Esophagus muscularis mucosa (tissue), 4 donors: ENCODE measurements around the gene ZNF594.

Source experiments
- CTCF ChIP-seq, 3 experiments: fragments of 200-600 bp in 2 of 3; fragments of 450-650 bp in 1 of 3; sonication (generic) in 2 of 3; IDR thresholded peaks; one replicate each; pipeline ENCODE4 v1.5.1; 2017 to 2019; ENCODE audit warnings: antibody characterized with exemption in 3 of 3, mild to moderate bottlenecking in 2 of 3, moderate library complexity in 1 of 3
- EP300 ChIP-seq: sonication (generic); formaldehyde crosslinking; IDR thresholded peaks from one replicate; pipeline ENCODE4 v1.6.1; 2017; ENCODE audit warnings: antibody characterized with exemption
- POLR2A ChIP-seq: fragments of 450-650 bp; IDR thresholded peaks from one replicate; pipeline ENCODE4 v1.6.1; 2017; ENCODE audit warnings: antibody characterized with exemption, moderate library complexity, mild to moderate bottlenecking, low read depth
- POLR2AphosphoS5 ChIP-seq, 2 donors: sonication (generic); formaldehyde crosslinking; IDR thresholded peaks; one replicate each; pipeline ENCODE4 v1.6.1; 2017; ENCODE audit warnings: antibody characterized with exemption in 2 of 2

- TF ChIP-seq CTCF (IDR thresholded peaks at IDR 0.05), result no peak
- TF ChIP-seq POLR2A, result no peak
- no peak for TF ChIP-seq POLR2AphosphoS5 (IDR thresholded peaks at IDR 0.05)
- TF ChIP-seq EP300, result no peak
Measured at GRCh38 chr17:5210091-5210490, 18.4 kb upstream of the ZNF594 start.
